ENCODE data around the gene COLQ.

DNA sequence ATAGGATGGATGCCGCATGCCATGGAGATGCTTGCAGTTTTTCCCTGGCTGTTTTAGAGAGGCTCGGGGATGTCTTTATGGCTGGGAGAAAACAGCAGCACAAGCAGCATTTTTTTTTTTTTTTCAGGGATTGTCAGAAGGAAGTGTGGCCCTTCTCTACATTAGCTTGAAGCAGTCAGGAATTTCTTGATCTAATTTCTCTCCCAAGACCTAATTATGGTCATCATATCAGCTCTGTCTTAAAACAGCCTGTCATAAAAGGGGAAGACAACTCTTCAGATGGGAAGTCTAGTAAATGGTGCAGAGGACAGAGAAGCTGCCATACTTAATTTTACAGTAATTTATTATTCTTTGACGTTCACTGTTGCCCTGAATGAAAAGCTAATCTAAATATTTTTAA is 49.6 kb downstream of the COLQ start:
- TF ChIP-seq TCF4 (CRISPR knock-in tag; IDR thresholded peaks at IDR 0.05; ENCODE audit: borderline replicate concordance), result no peak
- TF ChIP-seq ZFP30 (CRISPR knock-in tag; IDR thresholded peaks at IDR 0.05), result no peak
- TF ChIP-seq PATZ1 (CRISPR knock-in tag; IDR thresholded peaks at IDR 0.05; ENCODE audit: borderline replicate concordance), result no peak
- TF ChIP-seq CREB5 (CRISPR knock-in tag; IDR thresholded peaks at IDR 0.05; ENCODE audit: low read depth), result no peak
- no peak for TF ChIP-seq ZNF565 (CRISPR knock-in tag; conservative IDR thresholded peaks at IDR 0.05; ENCODE audit: low read depth)
- TF ChIP-seq ZC3H10 (CRISPR knock-in tag; IDR thresholded peaks at IDR 0.05), result no peak
- TF ChIP-seq, protein P1, sequence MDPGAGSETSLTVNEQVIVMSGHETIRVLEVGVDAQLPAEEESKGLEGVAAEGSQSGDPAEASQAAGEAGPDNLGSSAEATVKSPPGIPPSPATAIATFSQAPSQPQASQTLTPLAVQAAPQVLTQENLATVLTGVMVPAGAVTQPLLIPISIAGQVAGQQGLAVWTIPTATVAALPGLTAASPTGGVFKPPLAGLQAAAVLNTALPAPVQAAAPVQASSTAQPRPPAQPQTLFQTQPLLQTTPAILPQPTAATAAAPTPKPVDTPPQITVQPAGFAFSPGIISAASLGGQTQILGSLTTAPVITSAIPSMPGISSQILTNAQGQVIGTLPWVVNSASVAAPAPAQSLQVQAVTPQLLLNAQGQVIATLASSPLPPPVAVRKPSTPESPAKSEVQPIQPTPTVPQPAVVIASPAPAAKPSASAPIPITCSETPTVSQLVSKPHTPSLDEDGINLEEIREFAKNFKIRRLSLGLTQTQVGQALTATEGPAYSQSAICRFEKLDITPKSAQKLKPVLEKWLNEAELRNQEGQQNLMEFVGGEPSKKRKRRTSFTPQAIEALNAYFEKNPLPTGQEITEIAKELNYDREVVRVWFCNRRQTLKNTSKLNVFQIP (CRISPR knock-in tag; IDR thresholded peaks at IDR 0.05; ENCODE audit: borderline replicate concordance, low read depth), result no peak
- TF ChIP-seq CSDC2 (CRISPR knock-in tag; IDR thresholded peaks at IDR 0.05), result no peak
- no peak for TF ChIP-seq TSHZ2 (CRISPR knock-in tag; IDR thresholded peaks at IDR 0.05)
- TF ChIP-seq ZNF70 (CRISPR knock-in tag; IDR thresholded peaks at IDR 0.05), result no peak
- TF ChIP-seq GLIS3 (CRISPR knock-in tag; IDR thresholded peaks at IDR 0.05), result no peak
